SKM-1 treated with dmso at 0.1 percent for 144 hours (cell line): ENCODE results near the gene KDM1B.
"Not testable (repeated sequence)": the region's sequence is repeated elsewhere in the genome, so short reads cannot be mapped to it uniquely, and the experiment has no call there.

ENCODE experiments used
- DNase-seq: peaks from one replicate; lab custom pipeline; 2025; ENCODE audit not compliant: unreplicated experiment; lab: John Stamatoyannopoulos, UW

KDM1B gene

GRCh38 chr6:18227166-18227565, 71.9 kb downstream of the KDM1B start:
- not testable (repeated sequence) for DNase-seq

GRCh38 chr6:18228590-18228989, 73.4 kb downstream of the KDM1B start:
- DNase-seq = not testable (repeated sequence)

- DNase-seq = not testable (repeated sequence)
Observed at GRCh38 chr6:18231856-18232255, 76.6 kb downstream of the KDM1B start.

- not testable (repeated sequence) for DNase-seq
Observed at GRCh38 chr6:18233770-18234169, 78.5 kb downstream of the KDM1B start.

- DNase-seq = no peak
Observed at GRCh38 chr6:18234564-18234963, 79.3 kb downstream of the KDM1B start.

GRCh38 chr6:18235524-18235923, 80.3 kb downstream of the KDM1B start:
- DNase-seq = no peak

- DNase-seq = no peak
Observed at GRCh38 chr6:18237167-18237566, 81.9 kb downstream of the KDM1B start.

- DNase-seq = no peak
Observed at GRCh38 chr6:18240230-18240629, 85.0 kb downstream of the KDM1B start.

- no peak for DNase-seq
Observed at GRCh38 chr6:18241208-18242038, 86.2 kb downstream of the KDM1B start.

- no peak for DNase-seq
Observed at GRCh38 chr6:18242062-18242851, 87.0 kb downstream of the KDM1B start.

GRCh38 chr6:18243302-18243893, 88.2 kb downstream of the KDM1B start:
- no peak for DNase-seq

- DNase-seq = no peak
Observed at GRCh38 chr6:18244251-18244650, 89.0 kb downstream of the KDM1B start.

- no peak for DNase-seq
Observed at GRCh38 chr6:18245079-18245478, 89.9 kb downstream of the KDM1B start.

- no peak for DNase-seq
Observed at GRCh38 chr6:18245642-18246041, 90.4 kb downstream of the KDM1B start.

GRCh38 chr6:18246205-18246604, 91.0 kb downstream of the KDM1B start:
- DNase-seq = no peak

- DNase-seq = no peak
Observed at GRCh38 chr6:18247002-18247401, 91.8 kb downstream of the KDM1B start.

GRCh38 chr6:18248698-18249097, 93.5 kb downstream of the KDM1B start:
- no peak for DNase-seq

- no peak for DNase-seq
Observed at GRCh38 chr6:18249271-18249670, 94.0 kb downstream of the KDM1B start.

- DNase-seq = no peak
Observed at GRCh38 chr6:18253635-18254034, 98.4 kb downstream of the KDM1B start.

- DNase-seq = no peak
Observed at GRCh38 chr6:18254793-18255192, 99.6 kb downstream of the KDM1B start.

- DNase-seq = no peak
Observed at GRCh38 chr6:18259675-18260447, 104.6 kb downstream of the KDM1B start.
